Fibroblast of lung (primary cell): Measurements from ENCODE around the gene BCL2L14. TPM values are rescaled to one million over a fixed set of nuclear protein-coding genes. Genes with fewer than 3 reads are reported as not detected.
A peak's percentile ranks its signal among the peaks of the same experiment; 100 is the strongest.

Experiments
- DNase-seq, 2 donors: peaks; one replicate each; pipeline versions ENCODE4 v3.0.0 to v3.0.0-alpha.2; 2010; ENCODE audit warnings: low read depth in 2 of 2
- H2AFZ ChIP-seq: 2 replicates; pipeline ENCODE4 v1.5.1; 2012; ENCODE audit warnings: low read length, control low read depth, inconsistent platforms
- H3K27ac ChIP-seq: 2 replicates; pipeline ENCODE4 v1.5.1; 2011; ENCODE audit warnings: low read length, control low read depth; ENCODE audit not compliant: insufficient read depth
- H3K27me3 ChIP-seq: 2 replicates; pipeline ENCODE4 v1.5.1; 2011; ENCODE audit warnings: mild to moderate bottlenecking, low read length; ENCODE audit not compliant: control insufficient read depth, insufficient read depth
- H3K36me3 ChIP-seq: 2 replicates; pipeline ENCODE4 v1.5.1; 2011; ENCODE audit warnings: low read length; ENCODE audit not compliant: control insufficient read depth, insufficient read depth
- H3K4me1 ChIP-seq: 2 replicates; pipeline ENCODE4 v1.5.1; 2011; ENCODE audit warnings: low read length; ENCODE audit not compliant: control insufficient read depth, insufficient read depth; ENCODE audit errors: extremely low read depth
- H3K4me2 ChIP-seq: 2 replicates; pipeline ENCODE4 v1.5.1; 2011; ENCODE audit warnings: low read length, control low read depth; ENCODE audit not compliant: insufficient read depth; ENCODE audit errors: extremely low read depth
- H3K4me3 ChIP-seq, 4 experiments: fragments of 200-600 bp in 1 of 4; sonication (generic) in 1 of 4; replicated peaks in 1 of 4; 2 replicates each; pipeline ENCODE4 v1.5.1; 2011 to 2016; ENCODE audit warnings: low read length in 4 of 4, low read depth in 3 of 4, mild to moderate bottlenecking in 3 of 4, control low read depth in 2 of 4, inconsistent platforms in 1 of 4, mixed read lengths in 1 of 4; ENCODE audit not compliant: insufficient read depth in 1 of 4; ENCODE audit errors: control extremely low read depth in 1 of 4
- H3K79me2 ChIP-seq: 2 replicates; pipeline ENCODE4 v1.5.1; 2012; ENCODE audit warnings: mild to moderate bottlenecking, low read length, inconsistent platforms; ENCODE audit not compliant: control insufficient read depth, insufficient read depth
- H3K9ac ChIP-seq: 2 replicates; pipeline ENCODE4 v1.5.1; 2011; ENCODE audit warnings: mild to moderate bottlenecking, low read length, control low read depth; ENCODE audit not compliant: insufficient read depth
- H3K9me3 ChIP-seq: 2 replicates; pipeline ENCODE4 v1.5.1; 2012; ENCODE audit warnings: low read depth, low read length; ENCODE audit not compliant: control insufficient read depth, insufficient read depth
- H4K20me1 ChIP-seq: 2 replicates; pipeline ENCODE4 v1.5.1; 2011; ENCODE audit warnings: low read length; ENCODE audit not compliant: control insufficient read depth, insufficient read depth; ENCODE audit errors: extremely low read depth
- CTCF ChIP-seq, 2 donors: IDR thresholded peaks in 1 of 2; conservative IDR thresholded peaks in 1 of 2; 1 replicate in 1 of 2; 2 replicates in 1 of 2; pipeline ENCODE4 v1.5.1; 2011 to 2012; ENCODE audit warnings: low read length in 2 of 2, control low read depth in 1 of 2, inconsistent platforms in 1 of 2, low read depth in 1 of 2, mild to moderate bottlenecking in 1 of 2
- EZH2 ChIP-seq: IDR thresholded peaks from 2 replicates; pipeline ENCODE4 v1.5.1; 2012; ENCODE audit warnings: low read length, control low read depth, mild to moderate bottlenecking; ENCODE audit errors: missing control alignments
- polyA plus RNA-seq, 2 donors: library from polyadenylated mRNA; depleted of rRNA in 1 of 2; stranded (reverse) in 1 of 2; unstranded in 1 of 2; fragments of >200 nt; gene quantifications; 2 replicates each; pipeline ENCODE4 v1.2.1, GENCODE V29; 2011 to 2012; ENCODE audit warnings: missing spikeins in 1 of 2
- total RNA-seq: library from RNA; depleted of rRNA; stranded (reverse); fragments of >200 nt; gene quantifications from 2 replicates; pipeline ENCODE4 v1.2.1, GENCODE V29; 2014

BCL2L14 gene
- total and polyA plus RNA-seq, 2 donors (not counting 1 experiment from before 2014, with no cell fraction given): not detected

GRCh38 chr12:12072064-12072760 lies 1.5 kb downstream of the BCL2L14 start:
- Histone ChIP-seq H3K4me1 (no peaks in the 10 kb centered on the region), H4K20me1 (no peaks in the 10 kb centered on the region), H2AFZ (no peak overlapping the region), H3K4me2 (no peak overlapping the region), H3K79me2 (no peaks in the 10 kb centered on the region), H3K27ac (no peak overlapping the region), H3K9ac (no peak overlapping the region), H3K4me3 (no peak overlapping the region), H3K27me3 (no peaks in the 10 kb centered on the region), H3K9me3 (no peaks in the 10 kb centered on the region), H3K36me3 (no peaks in the 10 kb centered on the region)
- TF ChIP-seq CTCF (conservative IDR thresholded peaks at IDR 0.05 in 1 of 2, IDR thresholded peaks at IDR 0.05 in 1 of 2; ENCODE audit: low read depth in 1 of 2, low read length in 2 of 2) (no peak), EZH2 (no peak)
- no peak for DNase-seq

GRCh38 chr12:12079291-12079690 lies 8.6 kb downstream of the BCL2L14 start:
- H3K4me2 ChIP-seq: no peak overlapping the region
- H3K9ac ChIP-seq: no peak overlapping the region
- no peaks in the 10 kb centered on the region for H3K79me2 ChIP-seq
- H3K4me1 ChIP-seq: no peaks in the 10 kb centered on the region
- no peak overlapping the region for H2AFZ ChIP-seq
- H3K27ac ChIP-seq: no peak overlapping the region
- no peaks in the 10 kb centered on the region for H3K9me3 ChIP-seq
- H4K20me1 ChIP-seq: no peaks in the 10 kb centered on the region
- TF ChIP-seq CTCF (conservative IDR thresholded peaks at IDR 0.05 in 1 of 2, IDR thresholded peaks at IDR 0.05 in 1 of 2; ENCODE audit: low read depth in 1 of 2, low read length in 2 of 2) (no peak), EZH2 (no peak)
- H3K36me3 ChIP-seq: no peaks in the 10 kb centered on the region
- no peak overlapping the region for H3K4me3 ChIP-seq
- DNase-seq: peak in 1 of 2 donors; percentile 74
- H3K27me3 ChIP-seq: no peaks in the 10 kb centered on the region

- H3K79me2 ChIP-seq: no peaks in the 10 kb centered on the region
- H3K27me3 ChIP-seq: no peaks in the 10 kb centered on the region
- DNase-seq: peak; percentile 39 to 61
- no peak overlapping the region for H3K9ac ChIP-seq
- H3K9me3 ChIP-seq: no peaks in the 10 kb centered on the region
- no peaks in the 10 kb centered on the region for H3K4me1 ChIP-seq
- no peak overlapping the region for H3K4me3 ChIP-seq
- H3K4me2 ChIP-seq: no peak overlapping the region
- TF ChIP-seq EZH2 (no peak), CTCF (conservative IDR thresholded peaks at IDR 0.05 in 1 of 2, IDR thresholded peaks at IDR 0.05 in 1 of 2; ENCODE audit: low read depth in 1 of 2, low read length in 2 of 2) (peak in 1 of 2 donors; percentile 3)
- H2AFZ ChIP-seq: peak overlapping the region; percentile 59
- no peaks in the 10 kb centered on the region for H3K36me3 ChIP-seq
- H3K27ac ChIP-seq: no peak overlapping the region
- H4K20me1 ChIP-seq: no peaks in the 10 kb centered on the region
These were observed 11.2 kb downstream of the BCL2L14 start for GRCh38 chr12:12081836-12082497.
